H9 (cell line): Measurements from ENCODE around the gene GRAMD1B. TPM values are rescaled to one million over a fixed set of nuclear protein-coding genes. Genes with fewer than 3 reads are reported as not detected.

ENCODE experiments used
- DNase-seq: peaks from one replicate; pipeline ENCODE4 v3.0.0-alpha.2; 2017
- H2AFZ ChIP-seq: one replicate; pipeline ENCODE4 v1.6.1; 2013; ENCODE audit warnings: mild to moderate bottlenecking, low read length, control low read depth, moderate library complexity
- H2AK5ac ChIP-seq: 2 replicates; pipeline ENCODE4 v1.6.1; 2013; ENCODE audit warnings: low read length, control low read depth, mixed read lengths; ENCODE audit not compliant: insufficient read length
- H2BK120ac ChIP-seq: one replicate; pipeline ENCODE4 v1.6.1; 2013; ENCODE audit warnings: low read depth, mild to moderate bottlenecking, low read length, control low read depth, inconsistent platforms; ENCODE audit not compliant: poor library complexity, severe bottlenecking
- H2BK12ac ChIP-seq: 2 replicates; pipeline ENCODE4 v1.6.1; 2013; ENCODE audit warnings: low read length, control low read depth, mixed read lengths, low read depth; ENCODE audit not compliant: insufficient read length
- H2BK15ac ChIP-seq: 2 replicates; pipeline ENCODE4 v1.6.1; 2013; ENCODE audit warnings: low read depth, low read length, control low read depth
- H2BK20ac ChIP-seq: one replicate; pipeline ENCODE4 v1.6.1; 2013; ENCODE audit warnings: low read depth, mild to moderate bottlenecking, low read length, control low read depth, inconsistent platforms; ENCODE audit not compliant: poor library complexity, severe bottlenecking
- H2BK5ac ChIP-seq: 2 replicates; pipeline ENCODE4 v1.6.1; 2013; ENCODE audit warnings: low read length, control low read depth, mixed read lengths; ENCODE audit not compliant: insufficient read length
- H3K14ac ChIP-seq: 2 replicates; pipeline ENCODE4 v1.6.1; 2013; ENCODE audit warnings: low read length, control low read depth; ENCODE audit not compliant: insufficient read depth
- H3K18ac ChIP-seq: 2 replicates; pipeline ENCODE4 v1.6.1; 2013; ENCODE audit warnings: low read depth, mild to moderate bottlenecking, mixed read lengths, low read length, control low read depth; ENCODE audit not compliant: insufficient read length
- H3K23ac ChIP-seq: 2 replicates; pipeline ENCODE4 v1.6.1; 2013; ENCODE audit warnings: low read length, control low read depth, mixed read lengths, low read depth; ENCODE audit not compliant: insufficient read length
- H3K23me2 ChIP-seq: 2 replicates; pipeline ENCODE4 v1.6.1; 2013; ENCODE audit warnings: low read depth, mild to moderate bottlenecking, mixed read lengths, low read length, control low read depth; ENCODE audit not compliant: insufficient read length, poor library complexity, severe bottlenecking
- H3K27ac ChIP-seq: 2 replicates; pipeline ENCODE4 v1.5.1; 2013; ENCODE audit warnings: low read length, control low read depth, mixed read lengths, low read depth; ENCODE audit not compliant: insufficient read length
- H3K27me3 ChIP-seq: 2 replicates; pipeline ENCODE4 v1.6.1; 2013; ENCODE audit warnings: low read length, control low read depth, inconsistent platforms; ENCODE audit not compliant: insufficient read depth
- H3K4ac ChIP-seq: 2 replicates; pipeline ENCODE4 v1.6.1; 2013; ENCODE audit warnings: low read depth, mild to moderate bottlenecking, control low read depth, inconsistent platforms, low read length, moderate library complexity
- H3K4me1 ChIP-seq: 2 replicates; pipeline ENCODE4 v1.6.1; 2013; ENCODE audit warnings: low read length, control low read depth, inconsistent platforms; ENCODE audit not compliant: insufficient read depth
- H3K4me2 ChIP-seq: 2 replicates; pipeline ENCODE4 v1.6.1; 2013; ENCODE audit warnings: low read length, control low read depth, mixed read lengths; ENCODE audit not compliant: insufficient read length, insufficient read depth
- H3K56ac ChIP-seq: 2 replicates; pipeline ENCODE4 v1.6.1; 2013; ENCODE audit warnings: low read depth, mild to moderate bottlenecking, mixed read lengths, low read length, control low read depth; ENCODE audit not compliant: insufficient read length
- H3K79me1 ChIP-seq: 2 replicates; pipeline ENCODE4 v1.6.1; 2013; ENCODE audit warnings: low read depth, mild to moderate bottlenecking, moderate library complexity, low read length, control low read depth, inconsistent platforms; ENCODE audit not compliant: insufficient read depth, poor library complexity, severe bottlenecking
- H3K79me2 ChIP-seq: 2 replicates; pipeline ENCODE4 v1.6.1; 2013; ENCODE audit warnings: low read length, control low read depth, inconsistent platforms; ENCODE audit not compliant: insufficient read depth
- H3K9ac ChIP-seq: 2 replicates; pipeline ENCODE4 v1.6.1; 2013; ENCODE audit warnings: low read length, control low read depth, mixed read lengths; ENCODE audit not compliant: insufficient read length; ENCODE audit errors: extremely low read depth
- H3K9me3 ChIP-seq: one replicate; pipeline ENCODE4 v1.6.1; 2013; ENCODE audit warnings: low read depth, low read length, inconsistent platforms; ENCODE audit not compliant: control insufficient read depth
- H3T11ph ChIP-seq: one replicate; pipeline ENCODE4 v1.6.1; 2013; ENCODE audit warnings: mild to moderate bottlenecking, low read length, control low read depth, inconsistent platforms
- H4K20me1 ChIP-seq: one replicate; pipeline ENCODE4 v1.6.1; 2013; ENCODE audit not compliant: control insufficient read depth, insufficient read length, insufficient read depth
- H4K5ac ChIP-seq: 2 replicates; pipeline ENCODE4 v1.6.1; 2013; ENCODE audit warnings: low read depth, mild to moderate bottlenecking, mixed read lengths, low read length, control low read depth; ENCODE audit not compliant: insufficient read length
- H4K8ac ChIP-seq: replicated peaks from 2 replicates; pipeline ENCODE4 v1.6.1; 2013; ENCODE audit warnings: low read length, control low read depth, mixed read lengths, low read depth; ENCODE audit not compliant: insufficient read length
- H4K91ac ChIP-seq: 2 replicates; pipeline ENCODE4 v1.6.1; 2013; ENCODE audit warnings: low read depth, mild to moderate bottlenecking, moderate library complexity, mixed read lengths, low read length, control low read depth; ENCODE audit not compliant: insufficient read length
- H3K27ac Mint-ChIP-seq, 3 experiments: 2 replicates in 2 of 3; 3 replicates in 1 of 3; pipeline ENCODE4 v1.8.0; 2020 to 2021; ENCODE audit warnings: mixed read lengths in 3 of 3, mild to moderate bottlenecking in 1 of 3, moderate library complexity in 1 of 3
- H3K27me3 Mint-ChIP-seq: 2 replicates; pipeline ENCODE4 v1.8.0; 2021; ENCODE audit warnings: low read depth, mild to moderate bottlenecking, moderate library complexity, mixed read lengths
- H3K36me3 Mint-ChIP-seq, 3 experiments: 2 replicates in 2 of 3; 3 replicates in 1 of 3; pipeline ENCODE4 v1.8.0; 2020 to 2021; ENCODE audit warnings: low read depth in 3 of 3, mixed read lengths in 3 of 3; ENCODE audit not compliant: insufficient read depth in 1 of 3
- H3K4me1 Mint-ChIP-seq, 2 experiments: 2 replicates each; pipeline ENCODE4 v1.8.0; 2020; ENCODE audit warnings: mixed read lengths in 2 of 2
- H3K4me3 Mint-ChIP-seq, 2 experiments: 2 replicates in 1 of 2; 3 replicates in 1 of 2; pipeline ENCODE4 v1.8.0; 2020 to 2021; ENCODE audit warnings: mild to moderate bottlenecking in 2 of 2, mixed read lengths in 2 of 2, moderate library complexity in 1 of 2
- H3K9me3 Mint-ChIP-seq, 2 experiments: 2 replicates in 1 of 2; 3 replicates in 1 of 2; pipeline ENCODE4 v1.8.0; 2020; ENCODE audit warnings: mild to moderate bottlenecking in 2 of 2, mixed read lengths in 2 of 2, moderate library complexity in 1 of 2
- WGBS: extraction: QIAGEN DNeasy Blood & Tissue Kit; methylation state at CpG from one replicate; pipeline ENCODE4 v1.1.7; 2013; ENCODE audit warnings: missing lambda C conversion rate, low lambda C conversion rate, mixed read lengths; ENCODE audit not compliant: insufficient read length; ENCODE audit errors: extremely low coverage; 5-methylcytosine and 5-hydroxymethylcytosine counted together
- total RNA-seq: library from RNA; stranded (reverse); gene quantifications from 2 replicates; pipeline ENCODE4 v1.2.1, GENCODE V29; 2021
- TF ChIP-seq, protein P1 (sequence below): fragments of 200-600 bp; sonication (generic); conservative IDR thresholded peaks from 3 replicates; pipeline ENCODE4 v1.8.0; 2021; ENCODE audit warnings: antibody characterized with exemption, mild to moderate bottlenecking

Gene GRAMD1B
- total RNA-seq, 1 experiment from 2014 or later = 25.9 TPM

DNA sequence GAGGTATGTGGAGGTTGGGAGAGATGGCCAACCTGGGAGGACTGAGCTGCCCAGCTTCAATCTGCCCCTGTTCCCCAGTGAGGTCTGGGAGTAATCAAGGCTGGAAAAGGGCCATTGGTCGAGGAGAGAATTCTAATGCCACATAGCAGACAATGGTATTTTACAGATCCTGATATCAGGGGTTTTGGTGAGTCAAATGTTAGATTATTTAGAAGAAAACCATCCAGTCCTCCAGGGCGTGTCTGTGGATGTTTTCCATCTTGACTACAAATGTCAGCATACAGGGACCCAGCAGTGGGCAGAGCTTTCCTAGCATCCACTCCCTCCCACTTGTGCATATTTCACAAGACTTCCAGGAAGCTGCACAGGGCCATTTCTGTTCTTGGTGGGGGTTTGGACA, 116.4 kb downstream of the GRAMD1B start:
- Histone ChIP-seq H3K4me2 (no peak overlapping the region), H3T11ph (no peak overlapping the region), H3K4ac (no peak overlapping the region), H4K91ac (no peak overlapping the region), H3K27me3 (no peaks in the 10 kb centered on the region), H4K8ac (no peak overlapping the region), H3K18ac (no peak overlapping the region), H3K9me3 (no peaks in the 10 kb centered on the region), H2BK120ac (no peak overlapping the region), H3K14ac (no peak overlapping the region), H3K23ac (no peak overlapping the region), H2BK5ac (no peak overlapping the region), H3K27ac (no peak overlapping the region), H4K20me1 (no peaks in the 10 kb centered on the region), H3K23me2 (no peaks in the 10 kb centered on the region), H2BK12ac (no peak overlapping the region), H2AFZ (no peak overlapping the region), H2AK5ac (no peak overlapping the region), H3K79me2 (0 out of 2 replicates have a peak, but pooled peaks cover 1% of the 10 kb centered on the region), H3K9ac (no peak overlapping the region), H3K79me1 (no peaks in the 10 kb centered on the region), H3K56ac (no peak overlapping the region), H2BK15ac (no peak overlapping the region), H4K5ac (no peak overlapping the region), H3K4me1 (peaks cover 2% of the 10 kb centered on the region; the same call in 1 of the 2 replicates), H2BK20ac (no peak overlapping the region)
- H3K36me3 Mint-ChIP-seq = peaks cover 0 to 6% (median 2%) of the 10 kb centered on the region in 3 experiments; a peak in 4 of 7 replicates
- WGBS = no CpG with 5 or more reads among the region's 2 CpGs
- no peaks in the 10 kb centered on the region for H3K27me3 Mint-ChIP-seq
- peaks cover 35 to 47% of the 10 kb centered on the region in 2 experiments for H3K4me1 Mint-ChIP-seq
- TF ChIP-seq, protein P1, sequence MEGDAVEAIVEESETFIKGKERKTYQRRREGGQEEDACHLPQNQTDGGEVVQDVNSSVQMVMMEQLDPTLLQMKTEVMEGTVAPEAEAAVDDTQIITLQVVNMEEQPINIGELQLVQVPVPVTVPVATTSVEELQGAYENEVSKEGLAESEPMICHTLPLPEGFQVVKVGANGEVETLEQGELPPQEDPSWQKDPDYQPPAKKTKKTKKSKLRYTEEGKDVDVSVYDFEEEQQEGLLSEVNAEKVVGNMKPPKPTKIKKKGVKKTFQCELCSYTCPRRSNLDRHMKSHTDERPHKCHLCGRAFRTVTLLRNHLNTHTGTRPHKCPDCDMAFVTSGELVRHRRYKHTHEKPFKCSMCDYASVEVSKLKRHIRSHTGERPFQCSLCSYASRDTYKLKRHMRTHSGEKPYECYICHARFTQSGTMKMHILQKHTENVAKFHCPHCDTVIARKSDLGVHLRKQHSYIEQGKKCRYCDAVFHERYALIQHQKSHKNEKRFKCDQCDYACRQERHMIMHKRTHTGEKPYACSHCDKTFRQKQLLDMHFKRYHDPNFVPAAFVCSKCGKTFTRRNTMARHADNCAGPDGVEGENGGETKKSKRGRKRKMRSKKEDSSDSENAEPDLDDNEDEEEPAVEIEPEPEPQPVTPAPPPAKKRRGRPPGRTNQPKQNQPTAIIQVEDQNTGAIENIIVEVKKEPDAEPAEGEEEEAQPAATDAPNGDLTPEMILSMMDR = no peak
- no peak overlapping the region for H3K27ac Mint-ChIP-seq
- no peak overlapping the region for H3K4me3 Mint-ChIP-seq
- no peaks in the 10 kb centered on the region for H3K9me3 Mint-ChIP-seq
- DNase-seq = no peak
